Osteoblast (primary cell): ENCODE results near the gene KCNS3. TPM values are rescaled to one million over a fixed set of nuclear protein-coding genes. Genes with fewer than 3 reads are reported as not detected.

ENCODE experiments used
- DNase-seq: peaks from one replicate; pipeline ENCODE4 v3.0.0; 2011; ENCODE audit warnings: low spot score, mixed read lengths; ENCODE audit not compliant: insufficient read length; ENCODE audit errors: missing footprints
- H2AFZ ChIP-seq: 2 replicates; pipeline ENCODE4 v1.6.0; 2011; ENCODE audit warnings: mild to moderate bottlenecking, low read length
- H3K27ac ChIP-seq: 2 replicates; pipeline ENCODE4 v1.5.1; 2011; ENCODE audit warnings: mild to moderate bottlenecking, low read depth, low read length, moderate library complexity
- H3K27me3 ChIP-seq: 2 replicates; pipeline ENCODE4 v1.6.0; 2012; ENCODE audit warnings: mild to moderate bottlenecking, control low read depth, inconsistent platforms, low read length, moderate library complexity; ENCODE audit not compliant: insufficient read depth
- H3K36me3 ChIP-seq: 2 replicates; pipeline ENCODE4 v1.5.1; 2011; ENCODE audit warnings: mild to moderate bottlenecking, low read length, control low read depth, moderate library complexity; ENCODE audit not compliant: insufficient read depth
- H3K4me1 ChIP-seq: 2 replicates; pipeline ENCODE4 v1.5.1; 2011; ENCODE audit warnings: mild to moderate bottlenecking, low read length, control low read depth, moderate library complexity; ENCODE audit not compliant: insufficient read depth
- H3K4me2 ChIP-seq: 2 replicates; pipeline ENCODE4 v1.6.0; 2011; ENCODE audit warnings: mild to moderate bottlenecking, low read length; ENCODE audit not compliant: insufficient read depth
- H3K4me3 ChIP-seq: fragments of 200-600 bp; sonication (generic); 3 replicates; pipeline ENCODE4 v1.5.1; 2012; ENCODE audit warnings: mild to moderate bottlenecking, low read length, inconsistent platforms; ENCODE audit not compliant: insufficient read depth
- H3K79me2 ChIP-seq: 2 replicates; pipeline ENCODE4 v1.6.0; 2012; ENCODE audit warnings: mild to moderate bottlenecking, low read length, control low read depth, inconsistent platforms; ENCODE audit not compliant: insufficient read depth
- H3K9me3 ChIP-seq: 2 replicates; pipeline ENCODE4 v1.5.1; 2011; ENCODE audit warnings: low read depth, low read length, control low read depth
- H4K20me1 ChIP-seq: 2 replicates; pipeline ENCODE4 v1.6.0; 2012; ENCODE audit warnings: mild to moderate bottlenecking, low read length, control low read depth; ENCODE audit not compliant: insufficient read depth
- CTCF ChIP-seq: IDR thresholded peaks from 2 replicates; pipeline ENCODE4 v1.5.1; 2011; ENCODE audit warnings: mild to moderate bottlenecking, low read depth, low read length, moderate library complexity; ENCODE audit errors: extremely low read depth
- total RNA-seq: library from RNA; depleted of rRNA; stranded (reverse); fragments of >200 nt; gene quantifications from 2 replicates; pipeline ENCODE4 v1.2.3, GENCODE V29; 2012

The KCNS3 gene
- total RNA-seq, 1 donor: 1.8 TPM

- H3K4me3 ChIP-seq: no peak overlapping the region
- H3K9me3 ChIP-seq: no peaks in the 10 kb centered on the region
- no peaks in the 10 kb centered on the region for H3K79me2 ChIP-seq
- no peaks in the 10 kb centered on the region for H3K27me3 ChIP-seq
- no peak overlapping the region for H3K27ac ChIP-seq
- H4K20me1 ChIP-seq: no peaks in the 10 kb centered on the region
- no peak overlapping the region for H3K4me2 ChIP-seq
- no peaks in the 10 kb centered on the region for H3K4me1 ChIP-seq
- no peaks in the 10 kb centered on the region for H3K36me3 ChIP-seq
- no peak overlapping the region for H2AFZ ChIP-seq
- DNase-seq: no peak
- no peak for TF ChIP-seq CTCF
These were observed 21.4 kb downstream of the KCNS3 start for GRCh38 chr2:17899871-17900270.

- no peaks in the 10 kb centered on the region for H3K9me3 ChIP-seq
- H3K4me2 ChIP-seq: no peak overlapping the region
- TF ChIP-seq CTCF: no peak
- no peaks in the 10 kb centered on the region for H4K20me1 ChIP-seq
- H3K36me3 ChIP-seq: no peaks in the 10 kb centered on the region
- no peaks in the 10 kb centered on the region for H3K79me2 ChIP-seq
- H3K27me3 ChIP-seq: no peaks in the 10 kb centered on the region
- no peak overlapping the region for H3K4me3 ChIP-seq
- H3K4me1 ChIP-seq: no peaks in the 10 kb centered on the region
- no peak for DNase-seq
- no peak overlapping the region for H2AFZ ChIP-seq
- H3K27ac ChIP-seq: no peak overlapping the region
These were observed 22.8 kb downstream of the KCNS3 start for GRCh38 chr2:17901246-17901645.

- Histone ChIP-seq H3K36me3 (no peaks in the 10 kb centered on the region), H3K79me2 (no peaks in the 10 kb centered on the region), H3K27ac (no peak overlapping the region), H3K9me3 (no peaks in the 10 kb centered on the region), H3K4me1 (no peaks in the 10 kb centered on the region), H2AFZ (no peak overlapping the region), H3K27me3 (no peaks in the 10 kb centered on the region), H4K20me1 (no peaks in the 10 kb centered on the region), H3K4me2 (no peak overlapping the region), H3K4me3 (no peak overlapping the region)
- DNase-seq: no peak
- no peak for TF ChIP-seq CTCF
These were observed 32.5 kb downstream of the KCNS3 start for GRCh38 chr2:17910980-17911379.

GRCh38 chr2:17911491-17912260 is 33.2 kb downstream of the KCNS3 start:
- no peak for TF ChIP-seq CTCF
- H3K27me3 ChIP-seq: no peaks in the 10 kb centered on the region
- no peaks in the 10 kb centered on the region for H3K36me3 ChIP-seq
- no peak overlapping the region for H3K4me3 ChIP-seq
- no peak overlapping the region for H3K27ac ChIP-seq
- H3K79me2 ChIP-seq: no peaks in the 10 kb centered on the region
- no peaks in the 10 kb centered on the region for H3K9me3 ChIP-seq
- no peaks in the 10 kb centered on the region for H4K20me1 ChIP-seq
- no peak for DNase-seq
- no peaks in the 10 kb centered on the region for H3K4me1 ChIP-seq
- H2AFZ ChIP-seq: no peak overlapping the region
- H3K4me2 ChIP-seq: no peak overlapping the region
